HepG2 (cell line): ENCODE measurements around the gene MAB21L4.

ENCODE experiments used
- CBX2 ChIP-seq, 2 experiments: fragments of 200-600 bp in 1 of 2; sonication (generic); formaldehyde crosslinking in 1 of 2; IDR thresholded peaks; 2 replicates each; pipeline versions ENCODE4 v1.7.0 to v1.8.1; 2018 to 2022; ENCODE audit warnings: low read depth in 2 of 2, low read length in 1 of 2, mild to moderate bottlenecking in 1 of 2, missing genetic modification reagents in 1 of 2
- EZH2 ChIP-seq: conservative IDR thresholded peaks from 2 replicates; pipeline ENCODE4 v1.6.1; 2012; ENCODE audit warnings: mild to moderate bottlenecking, low read depth, low read length, moderate library complexity
- FOXK2 ChIP-seq: fragments of 450-650 bp; IDR thresholded peaks from 2 replicates; pipeline ENCODE4 v1.6.1; 2016
- MAZ ChIP-seq, 2 experiments: sonication (generic) in 1 of 2; formaldehyde crosslinking in 1 of 2; IDR thresholded peaks; 2 replicates each; pipeline versions ENCODE4 v1.5.0 to v1.6.1; 2012 to 2020; ENCODE audit warnings: low read depth in 2 of 2, mild to moderate bottlenecking in 2 of 2, borderline replicate concordance in 1 of 2, improper control_type of control experiment in 1 of 2, low read length in 1 of 2, missing genetic modification reagents in 1 of 2, moderate library complexity in 1 of 2
- RAD21 ChIP-seq: fragments of 450-650 bp; formaldehyde crosslinking; IDR thresholded peaks from 2 replicates; pipeline ENCODE4 v1.5.0; 2020; ENCODE audit warnings: mild to moderate bottlenecking
- TAF15 ChIP-seq: fragments of 200-400 bp; formaldehyde crosslinking; IDR thresholded peaks from one replicate; pipeline ENCODE4 v1.6.1; 2018; ENCODE audit warnings: mild to moderate bottlenecking, low read depth, low read length; ENCODE audit not compliant: poor library complexity, severe bottlenecking
- ZNF224 ChIP-seq: sonication (generic); formaldehyde crosslinking; IDR thresholded peaks from 2 replicates; pipeline ENCODE4 v1.5.0; 2020; ENCODE audit warnings: mild to moderate bottlenecking, missing genetic modification reagents
- ZNF558 ChIP-seq: sonication (generic); formaldehyde crosslinking; IDR thresholded peaks from 2 replicates; pipeline ENCODE4 v1.9.0; 2022; ENCODE audit warnings: mild to moderate bottlenecking, missing genetic modification reagents, borderline replicate concordance
- TF ChIP-seq, protein P1 (sequence below): sonication (generic); formaldehyde crosslinking; IDR thresholded peaks from 2 replicates; pipeline ENCODE4 v1.4.0; 2020; ENCODE audit warnings: missing genetic modification reagents
- TF ChIP-seq, protein P2 (sequence below): sonication (generic); formaldehyde crosslinking; IDR thresholded peaks from 2 replicates; pipeline ENCODE4 v1.5.0; 2020; ENCODE audit warnings: mild to moderate bottlenecking, missing genetic modification reagents, moderate library complexity
- TF ChIP-seq, protein P3 (sequence below): sonication (generic); formaldehyde crosslinking; conservative IDR thresholded peaks from 2 replicates; pipeline ENCODE4 v1.4.0; 2020; ENCODE audit warnings: missing genetic modification reagents
- TF ChIP-seq, protein P4 (sequence below): IDR thresholded peaks from 2 replicates; pipeline ENCODE4 v1.6.1; 2012; ENCODE audit warnings: inconsistent platforms

DNA sequence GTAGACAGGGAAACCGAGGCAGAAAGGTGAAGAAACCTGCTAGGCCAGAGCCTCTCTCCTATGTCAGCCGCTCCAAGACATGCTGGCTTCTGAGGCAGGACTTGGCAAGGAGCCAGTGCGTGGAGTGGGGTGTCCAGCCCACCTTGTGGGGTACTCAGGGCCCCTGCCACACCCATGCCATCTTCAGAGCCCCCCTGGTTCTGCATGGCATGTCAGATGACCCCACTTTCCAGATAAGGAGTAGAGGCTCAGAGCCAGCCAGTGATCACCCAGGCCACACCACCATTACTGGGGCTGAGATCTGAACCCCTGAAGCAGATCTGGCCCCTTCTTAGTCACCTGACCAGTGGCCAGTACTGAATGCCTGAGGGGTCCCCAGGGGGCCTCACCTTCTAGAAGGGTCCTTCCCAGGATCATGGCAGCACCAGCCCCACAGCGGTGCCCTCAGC is 24.9 kb upstream of the MAB21L4 start:
- TF ChIP-seq CBX2 (IDR thresholded peaks at IDR 0.05; ENCODE audit: low read depth, low read length) (no peak), CBX2 (CRISPR knock-in tag; IDR thresholded peaks at IDR 0.05; ENCODE audit: low read depth) (no peak), FOXK2 (no peak), ZNF558 (no peak), MAZ (IDR thresholded peaks at IDR 0.05; ENCODE audit: borderline replicate concordance, low read depth, low read length) (no peak), MAZ (CRISPR knock-in tag; IDR thresholded peaks at IDR 0.05; ENCODE audit: low read depth) (no peak), RAD21 (CRISPR knock-in tag) (no peak), ZNF224 (no peak), EZH2 (no peak), TAF15 (no peak)
- TF ChIP-seq, protein P1, sequence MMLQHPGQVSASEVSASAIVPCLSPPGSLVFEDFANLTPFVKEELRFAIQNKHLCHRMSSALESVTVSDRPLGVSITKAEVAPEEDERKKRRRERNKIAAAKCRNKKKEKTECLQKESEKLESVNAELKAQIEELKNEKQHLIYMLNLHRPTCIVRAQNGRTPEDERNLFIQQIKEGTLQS (CRISPR knock-in tag) = no peak
- TF ChIP-seq, protein P2, sequence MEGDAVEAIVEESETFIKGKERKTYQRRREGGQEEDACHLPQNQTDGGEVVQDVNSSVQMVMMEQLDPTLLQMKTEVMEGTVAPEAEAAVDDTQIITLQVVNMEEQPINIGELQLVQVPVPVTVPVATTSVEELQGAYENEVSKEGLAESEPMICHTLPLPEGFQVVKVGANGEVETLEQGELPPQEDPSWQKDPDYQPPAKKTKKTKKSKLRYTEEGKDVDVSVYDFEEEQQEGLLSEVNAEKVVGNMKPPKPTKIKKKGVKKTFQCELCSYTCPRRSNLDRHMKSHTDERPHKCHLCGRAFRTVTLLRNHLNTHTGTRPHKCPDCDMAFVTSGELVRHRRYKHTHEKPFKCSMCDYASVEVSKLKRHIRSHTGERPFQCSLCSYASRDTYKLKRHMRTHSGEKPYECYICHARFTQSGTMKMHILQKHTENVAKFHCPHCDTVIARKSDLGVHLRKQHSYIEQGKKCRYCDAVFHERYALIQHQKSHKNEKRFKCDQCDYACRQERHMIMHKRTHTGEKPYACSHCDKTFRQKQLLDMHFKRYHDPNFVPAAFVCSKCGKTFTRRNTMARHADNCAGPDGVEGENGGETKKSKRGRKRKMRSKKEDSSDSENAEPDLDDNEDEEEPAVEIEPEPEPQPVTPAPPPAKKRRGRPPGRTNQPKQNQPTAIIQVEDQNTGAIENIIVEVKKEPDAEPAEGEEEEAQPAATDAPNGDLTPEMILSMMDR (CRISPR knock-in tag) = no peak
- TF ChIP-seq, protein P3, sequence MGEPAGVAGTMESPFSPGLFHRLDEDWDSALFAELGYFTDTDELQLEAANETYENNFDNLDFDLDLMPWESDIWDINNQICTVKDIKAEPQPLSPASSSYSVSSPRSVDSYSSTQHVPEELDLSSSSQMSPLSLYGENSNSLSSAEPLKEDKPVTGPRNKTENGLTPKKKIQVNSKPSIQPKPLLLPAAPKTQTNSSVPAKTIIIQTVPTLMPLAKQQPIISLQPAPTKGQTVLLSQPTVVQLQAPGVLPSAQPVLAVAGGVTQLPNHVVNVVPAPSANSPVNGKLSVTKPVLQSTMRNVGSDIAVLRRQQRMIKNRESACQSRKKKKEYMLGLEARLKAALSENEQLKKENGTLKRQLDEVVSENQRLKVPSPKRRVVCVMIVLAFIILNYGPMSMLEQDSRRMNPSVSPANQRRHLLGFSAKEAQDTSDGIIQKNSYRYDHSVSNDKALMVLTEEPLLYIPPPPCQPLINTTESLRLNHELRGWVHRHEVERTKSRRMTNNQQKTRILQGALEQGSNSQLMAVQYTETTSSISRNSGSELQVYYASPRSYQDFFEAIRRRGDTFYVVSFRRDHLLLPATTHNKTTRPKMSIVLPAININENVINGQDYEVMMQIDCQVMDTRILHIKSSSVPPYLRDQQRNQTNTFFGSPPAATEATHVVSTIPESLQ (CRISPR knock-in tag) = no peak
- TF ChIP-seq, protein P4, sequence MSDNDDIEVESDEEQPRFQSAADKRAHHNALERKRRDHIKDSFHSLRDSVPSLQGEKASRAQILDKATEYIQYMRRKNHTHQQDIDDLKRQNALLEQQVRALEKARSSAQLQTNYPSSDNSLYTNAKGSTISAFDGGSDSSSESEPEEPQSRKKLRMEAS = no peak
